Fibroblast of pulmonary artery (primary cell): ENCODE results near the gene NME7.

Experiments used
- DNase-seq: peaks from one replicate; pipeline ENCODE4 v3.0.0-alpha.2; 2010; ENCODE audit warnings: low read depth
- H3K4me3 ChIP-seq: replicated peaks from 2 replicates; pipeline ENCODE4 v1.5.1; 2011; ENCODE audit warnings: low read depth, mild to moderate bottlenecking, control low read depth, low read length, moderate library complexity
- TF ChIP-seq, protein P1 (sequence below): IDR thresholded peaks from 2 replicates; pipeline ENCODE4 v1.5.1; 2011; ENCODE audit warnings: mild to moderate bottlenecking, control low read depth, low read length, inconsistent platforms; ENCODE audit errors: missing control alignments

The NME7 gene

GRCh38 chr1:169098380-169098779 lies 269.2 kb downstream of the NME7 start:
- TF ChIP-seq, protein P1, sequence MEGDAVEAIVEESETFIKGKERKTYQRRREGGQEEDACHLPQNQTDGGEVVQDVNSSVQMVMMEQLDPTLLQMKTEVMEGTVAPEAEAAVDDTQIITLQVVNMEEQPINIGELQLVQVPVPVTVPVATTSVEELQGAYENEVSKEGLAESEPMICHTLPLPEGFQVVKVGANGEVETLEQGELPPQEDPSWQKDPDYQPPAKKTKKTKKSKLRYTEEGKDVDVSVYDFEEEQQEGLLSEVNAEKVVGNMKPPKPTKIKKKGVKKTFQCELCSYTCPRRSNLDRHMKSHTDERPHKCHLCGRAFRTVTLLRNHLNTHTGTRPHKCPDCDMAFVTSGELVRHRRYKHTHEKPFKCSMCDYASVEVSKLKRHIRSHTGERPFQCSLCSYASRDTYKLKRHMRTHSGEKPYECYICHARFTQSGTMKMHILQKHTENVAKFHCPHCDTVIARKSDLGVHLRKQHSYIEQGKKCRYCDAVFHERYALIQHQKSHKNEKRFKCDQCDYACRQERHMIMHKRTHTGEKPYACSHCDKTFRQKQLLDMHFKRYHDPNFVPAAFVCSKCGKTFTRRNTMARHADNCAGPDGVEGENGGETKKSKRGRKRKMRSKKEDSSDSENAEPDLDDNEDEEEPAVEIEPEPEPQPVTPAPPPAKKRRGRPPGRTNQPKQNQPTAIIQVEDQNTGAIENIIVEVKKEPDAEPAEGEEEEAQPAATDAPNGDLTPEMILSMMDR = no peak
- no peak for DNase-seq
- no peak overlapping the region for H3K4me3 ChIP-seq

DNA sequence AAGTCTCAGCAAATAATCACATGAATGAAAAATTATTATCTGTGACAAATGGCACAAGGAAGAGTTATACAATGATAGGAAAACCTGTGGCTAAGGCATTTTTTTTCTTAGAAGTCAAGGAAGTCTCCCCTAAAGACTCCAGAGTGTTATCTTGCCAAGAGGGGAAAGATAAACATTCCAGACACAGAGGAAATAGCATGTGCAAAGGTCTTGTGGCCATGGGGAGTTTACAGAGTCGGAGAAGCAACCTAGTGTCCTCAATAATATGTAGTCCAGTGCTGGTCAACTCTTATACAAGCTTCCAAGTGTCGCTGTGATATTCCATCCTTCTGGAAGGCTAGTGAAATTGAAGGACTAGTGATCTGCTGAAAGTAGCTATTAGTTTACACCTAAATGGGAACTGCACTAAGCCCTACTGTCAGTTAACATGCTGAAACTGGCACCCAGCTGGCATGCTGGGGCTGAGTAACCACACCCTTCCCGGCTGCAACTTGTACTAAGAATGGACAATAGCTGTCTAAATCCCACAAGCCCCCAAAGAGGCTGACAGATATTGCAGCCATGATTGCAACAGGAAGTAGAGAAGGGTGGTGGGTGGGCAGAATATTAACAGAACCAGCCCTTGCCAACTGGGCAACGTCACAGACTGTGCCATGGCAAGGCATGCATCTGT lies 272.6 kb downstream of the NME7 start:
- TF ChIP-seq, protein P1 = no peak
- DNase-seq = no peak
- H3K4me3 ChIP-seq = no peak overlapping the region

DNA sequence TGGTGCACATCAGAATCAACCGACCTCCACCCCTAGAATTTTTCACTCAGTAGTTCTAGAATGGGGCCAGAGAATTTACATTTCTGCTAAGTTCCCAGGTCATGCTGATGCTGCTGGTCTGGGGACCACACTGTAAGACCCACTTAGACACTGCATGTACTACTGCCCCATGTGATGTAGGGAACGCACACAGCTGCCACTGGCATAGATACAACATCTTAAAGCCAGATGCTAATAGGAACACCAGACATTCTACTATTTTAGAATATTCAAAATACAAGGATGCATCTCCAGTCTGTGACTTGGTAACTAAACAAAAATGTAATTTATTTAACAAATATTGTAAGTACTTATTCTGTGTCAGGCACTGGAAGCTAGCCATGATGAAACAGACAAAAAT lies 275.2 kb downstream of the NME7 start:
- no peak overlapping the region for H3K4me3 ChIP-seq
- TF ChIP-seq, protein P1 = no peak
- DNase-seq = no peak

GRCh38 chr1:169091480-169091941 lies 276.1 kb downstream of the NME7 start:
- H3K4me3 ChIP-seq = no peak overlapping the region
- DNase-seq = no peak
- TF ChIP-seq, protein P1 = no peak

DNA sequence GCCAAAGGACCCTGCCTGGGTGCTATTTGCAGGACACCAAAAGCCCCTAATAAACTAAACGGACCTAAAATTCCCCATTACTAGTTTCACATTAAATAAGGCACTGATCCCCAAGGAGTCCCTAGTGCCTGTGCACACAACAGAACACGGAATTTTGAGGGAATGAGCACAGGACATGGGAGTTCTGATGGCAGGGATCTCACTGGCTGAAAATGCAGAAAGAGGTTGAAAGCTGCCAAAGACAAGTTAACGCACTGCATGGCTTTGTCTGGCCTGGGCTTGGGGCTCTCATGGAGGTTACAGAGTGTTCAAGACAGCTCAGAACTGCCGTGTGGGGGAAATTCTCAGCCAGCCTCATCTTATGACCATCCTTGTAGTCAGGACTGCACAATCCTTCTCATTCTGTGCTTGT lies 276.7 kb downstream of the NME7 start:
- DNase-seq = no peak
- H3K4me3 ChIP-seq = no peak overlapping the region
- TF ChIP-seq, protein P1 = no peak

DNA sequence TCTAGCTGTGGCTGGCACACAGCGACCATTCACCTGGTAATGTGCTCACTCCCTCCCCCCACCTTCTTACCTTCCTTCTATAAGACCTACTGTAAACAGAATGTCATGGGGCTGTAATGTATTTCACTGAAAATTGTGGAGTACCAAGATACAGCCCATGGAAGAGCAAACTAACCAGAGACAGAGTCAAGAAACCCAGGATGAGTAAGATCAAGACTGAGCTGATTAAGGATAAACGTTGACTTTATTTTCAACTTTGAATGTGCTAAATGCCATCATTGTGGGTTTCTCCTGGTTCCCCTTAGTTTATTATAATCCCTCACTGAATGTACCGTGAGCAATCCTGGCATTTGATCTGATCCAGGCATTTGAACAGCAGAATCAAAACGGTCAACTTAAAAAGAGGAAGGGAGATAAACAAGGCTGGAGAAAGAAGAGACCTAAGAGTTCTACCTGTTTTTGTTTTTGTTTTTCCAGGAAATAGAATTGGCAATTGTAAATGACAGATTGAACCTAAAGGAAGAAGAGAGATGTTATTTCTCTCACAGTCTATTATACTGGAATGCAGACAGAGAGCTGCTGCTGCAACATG lies 277.2 kb downstream of the NME7 start:
- TF ChIP-seq, protein P1 = no peak
- no peak for DNase-seq
- H3K4me3 ChIP-seq = no peak overlapping the region

- no peak overlapping the region for H3K4me3 ChIP-seq
- TF ChIP-seq, protein P1 = no peak
- no peak for DNase-seq
Measured at GRCh38 chr1:169089776-169090175, 277.8 kb downstream of the NME7 start.
